Peyer's patch (tissue), 4 donors: ENCODE results near the gene FBXO9.

ENCODE experiments used
- CTCF ChIP-seq, 6 experiments: fragments of 450-650 bp in 4 of 6; fragments of 200-600 bp in 2 of 6; sonication (generic) in 1 of 6; IDR thresholded peaks; one replicate each; pipeline ENCODE4 v1.5.1; 2017 to 2019; ENCODE audit warnings: antibody characterized with exemption in 6 of 6, mild to moderate bottlenecking in 3 of 6, moderate library complexity in 1 of 6
- POLR2A ChIP-seq, 2 donors: fragments of 450-650 bp; IDR thresholded peaks; one replicate each; pipeline ENCODE4 v1.5.1; 2017; ENCODE audit warnings: antibody characterized with exemption in 2 of 2, mild to moderate bottlenecking in 2 of 2, moderate library complexity in 2 of 2

GRCh38 chr6:53086302-53086701 lies 21.1 kb downstream of the FBXO9 start:
- TF ChIP-seq CTCF (IDR thresholded peaks at IDR 0.05) (no peak), POLR2A (IDR thresholded peaks at IDR 0.05) (no peak)
